Cortex of kidney (tissue), 1 donor: ENCODE results near the gene IRF8.

Source experiments
- DNase-seq: peaks from one replicate; lab custom pipeline; 2025; lab: John Stamatoyannopoulos, UW

Gene IRF8

GRCh38 chr16:85913688-85914422, 14.9 kb downstream of the IRF8 start:
- no peak for DNase-seq

DNA sequence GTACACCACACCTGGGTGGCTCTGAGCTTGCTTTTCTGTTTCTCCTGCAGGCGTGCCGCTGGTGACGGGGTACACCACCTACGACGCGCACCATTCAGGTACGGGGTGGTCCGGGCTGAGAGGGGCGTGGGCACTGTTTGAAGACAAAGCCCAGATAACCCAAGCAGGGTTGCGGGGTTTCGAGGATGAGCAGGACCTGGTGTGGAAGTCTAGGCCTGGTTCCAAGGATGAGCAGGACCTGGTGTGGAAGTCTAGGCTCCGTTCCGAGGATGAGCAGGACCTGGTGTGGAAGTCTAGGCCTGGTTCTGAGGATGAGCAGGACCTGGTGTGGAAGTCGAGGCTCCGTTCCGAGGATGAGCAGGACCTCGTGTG, 15.4 kb downstream of the IRF8 start:
- DNase-seq = no peak

GRCh38 chr16:85915125-85915845, 16.3 kb downstream of the IRF8 start:
- no peak for DNase-seq

DNA sequence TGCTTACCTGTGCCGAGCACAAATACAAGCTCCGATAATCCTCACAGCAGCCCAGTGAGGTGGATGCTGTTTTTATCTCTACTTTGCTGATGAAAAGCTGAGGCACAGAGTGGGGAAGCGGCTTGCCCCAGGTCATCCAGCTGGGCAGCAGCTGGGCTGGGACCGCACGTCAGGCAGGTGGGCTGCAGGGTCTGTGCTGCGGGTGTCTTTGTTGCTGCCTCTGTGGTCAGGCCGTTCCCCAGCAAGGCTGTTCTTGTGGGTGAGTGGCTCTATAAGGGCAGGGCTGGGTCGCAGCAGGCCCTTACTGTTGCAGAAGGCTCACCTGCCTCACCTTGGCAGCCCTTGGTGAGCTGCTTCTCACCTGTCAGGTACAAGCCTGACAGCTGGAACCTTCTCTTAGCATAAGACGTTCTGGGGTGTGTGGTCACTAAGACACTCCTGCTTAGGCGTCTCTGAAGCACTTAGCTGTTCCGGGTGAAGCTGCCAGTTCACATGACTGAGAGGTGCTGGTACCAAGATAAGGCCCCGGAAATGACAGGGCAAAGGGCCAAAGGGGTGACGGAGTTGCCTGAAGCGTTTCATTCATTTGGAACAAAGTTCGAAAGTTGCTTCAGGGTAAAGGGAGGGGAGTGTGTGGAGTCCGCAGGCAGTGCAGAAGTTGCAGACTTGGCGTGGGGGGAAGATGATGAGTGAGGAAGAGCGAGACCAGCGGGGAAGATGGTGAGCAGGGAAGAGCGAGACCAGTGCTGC, 17.4 kb downstream of the IRF8 start:
- no peak for DNase-seq

DNA sequence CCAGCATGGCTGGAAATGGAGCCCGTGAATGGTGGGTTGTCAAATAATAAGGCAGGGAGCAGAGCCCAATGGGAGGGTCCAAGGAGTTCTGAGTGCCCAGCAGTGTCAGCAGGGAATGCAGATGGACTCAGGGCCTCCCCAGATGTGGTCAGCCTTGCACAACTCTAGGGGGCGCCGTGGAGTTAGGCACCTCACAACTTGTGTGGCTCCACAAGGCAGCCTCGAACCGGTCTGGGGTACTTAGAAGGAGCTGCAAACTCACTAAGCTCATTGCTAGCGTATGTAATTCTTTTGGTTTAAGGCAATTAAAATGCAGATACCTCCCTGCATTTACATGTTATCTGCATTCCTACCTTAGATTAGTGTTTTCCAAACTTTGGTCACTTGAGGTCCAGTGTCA, 18.1 kb downstream of the IRF8 start:
- no peak for DNase-seq

GRCh38 chr16:85917959-85918358, 19.0 kb downstream of the IRF8 start:
- DNase-seq = no peak

- no peak for DNase-seq
These were observed 19.5 kb downstream of the IRF8 start for GRCh38 chr16:85918436-85918835.

GRCh38 chr16:85919271-85920267, 20.6 kb downstream of the IRF8 start:
- DNase-seq = no peak

- no peak for DNase-seq
These were observed 22.1 kb downstream of the IRF8 start for GRCh38 chr16:85921026-85921425.

GRCh38 chr16:85923153-85924021, 24.4 kb downstream of the IRF8 start:
- no peak for DNase-seq

DNA sequence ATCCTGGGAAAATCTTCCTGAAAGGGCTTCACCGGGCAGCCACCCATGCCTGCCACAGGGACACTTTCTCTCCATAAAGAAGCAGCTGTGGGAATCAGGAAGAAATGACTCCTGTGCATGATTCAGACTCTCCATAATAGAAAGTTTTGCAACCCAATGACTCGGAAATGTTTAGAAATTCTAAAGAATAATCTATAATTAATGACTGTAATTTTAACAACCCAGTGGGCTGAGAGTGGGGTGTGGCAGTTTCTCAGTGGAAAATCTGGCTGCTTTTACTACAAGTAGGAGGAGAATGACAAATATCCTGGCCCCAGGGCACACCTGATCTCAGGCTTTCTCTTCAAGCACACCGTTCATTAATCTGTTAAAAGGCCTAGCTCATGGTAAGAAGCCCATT, 25.7 kb downstream of the IRF8 start:
- no peak for DNase-seq

DNA sequence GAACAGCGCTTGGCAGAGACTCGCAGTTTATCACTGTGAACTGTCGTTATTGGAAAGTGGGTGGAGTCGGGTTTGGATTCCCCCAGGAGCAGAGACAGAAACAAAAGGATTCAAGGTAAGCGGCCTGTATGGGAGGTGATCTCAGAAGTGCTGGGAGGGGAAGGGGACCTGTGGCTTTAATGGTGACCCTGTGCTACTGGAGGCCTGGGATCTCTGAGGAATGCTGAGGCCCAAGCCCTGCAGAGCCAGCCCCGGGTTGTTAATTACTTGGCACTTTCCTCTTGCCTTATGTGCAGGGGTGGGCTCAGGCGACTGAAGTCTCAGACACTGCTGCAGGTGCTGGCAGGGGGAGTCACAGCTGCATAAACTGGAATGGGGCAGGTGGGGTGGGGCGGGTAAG, 27.4 kb downstream of the IRF8 start:
- no peak for DNase-seq

GRCh38 chr16:85927371-85927770, 28.4 kb downstream of the IRF8 start:
- DNase-seq = no peak

DNA sequence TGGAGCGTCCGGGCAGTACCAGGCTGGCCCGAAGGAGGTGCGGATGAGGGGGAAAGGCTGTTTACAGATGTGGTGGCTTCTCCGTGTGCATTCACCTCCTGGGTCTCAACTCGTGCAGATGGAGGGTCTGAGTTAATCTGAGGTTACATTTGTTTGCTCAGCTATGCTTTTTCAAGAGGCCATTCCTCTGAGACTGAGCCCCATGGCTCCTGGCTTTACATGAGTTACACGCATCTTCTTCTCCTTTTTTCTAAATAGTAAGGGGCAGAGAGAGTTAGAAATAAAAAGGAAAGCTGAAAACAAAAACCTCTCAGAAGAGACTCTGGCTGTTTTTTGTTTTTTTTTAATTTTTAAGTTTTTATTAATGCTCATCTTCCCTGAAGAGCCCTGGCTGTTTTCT, 29.0 kb downstream of the IRF8 start:
- no peak for DNase-seq

GRCh38 chr16:85928401-85928820, 29.4 kb downstream of the IRF8 start:
- no peak for DNase-seq

DNA sequence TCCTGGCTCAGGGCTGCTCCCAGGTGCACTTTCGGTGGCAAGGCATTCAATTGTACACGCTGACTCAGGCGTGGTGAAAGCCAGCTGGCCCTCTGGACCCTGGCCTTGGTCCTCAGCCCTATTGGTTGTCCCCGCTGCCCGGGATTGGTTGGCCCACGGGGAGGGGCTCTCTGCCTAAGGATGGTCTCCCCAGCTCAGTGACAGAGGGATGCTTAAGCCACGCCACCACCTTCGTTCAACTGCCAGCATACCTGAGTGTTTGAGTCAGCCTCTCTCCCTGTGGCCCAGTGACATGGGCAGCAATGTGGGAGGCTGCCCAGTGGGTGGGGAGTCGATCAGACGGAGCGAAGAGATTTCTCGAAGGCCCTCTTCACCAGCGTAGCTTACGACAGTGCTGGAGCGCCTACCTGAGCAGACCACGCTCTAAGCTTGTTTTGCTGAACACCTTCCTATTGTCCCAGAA, 30.3 kb downstream of the IRF8 start:
- DNase-seq = no peak

- DNase-seq = no peak
These were observed 31.3 kb downstream of the IRF8 start for GRCh38 chr16:85930301-85930700.

- DNase-seq = no peak
These were observed 32.8 kb downstream of the IRF8 start for GRCh38 chr16:85931596-85932402.

GRCh38 chr16:85934210-85934609, 35.2 kb downstream of the IRF8 start:
- DNase-seq = no peak
